KMS-11 (cell line): ENCODE measurements around the gene SGTA.

Experiments used
- H2AFZ ChIP-seq: fragments of 200-600 bp; sonication (generic); 2 replicates; pipeline ENCODE4 v1.6.1; 2016; ENCODE audit warnings: antibody characterized with exemption, mixed run types, low read depth
- H3K27ac ChIP-seq: fragments of 200-600 bp; sonication (generic); 2 replicates; pipeline ENCODE4 v1.6.1; 2016; ENCODE audit warnings: mild to moderate bottlenecking, mixed run types
- H3K27me3 ChIP-seq: fragments of 200-600 bp; sonication (generic); 2 replicates; pipeline ENCODE4 v1.6.1; 2017; ENCODE audit warnings: mild to moderate bottlenecking, low read depth, mixed run types, moderate library complexity; ENCODE audit not compliant: insufficient read depth
- H3K36me3 ChIP-seq: fragments of 200-600 bp; sonication (generic); 2 replicates; pipeline ENCODE4 v1.6.1; 2017; ENCODE audit warnings: mild to moderate bottlenecking, mixed run types; ENCODE audit not compliant: insufficient read depth
- H3K4me1 ChIP-seq: fragments of 200-600 bp; sonication (generic); 2 replicates; pipeline ENCODE4 v1.6.1; 2016; ENCODE audit warnings: mild to moderate bottlenecking, low read depth, mixed run types; ENCODE audit not compliant: poor library complexity, severe bottlenecking
- H3K4me2 ChIP-seq: fragments of 200-600 bp; sonication (generic); 2 replicates; pipeline ENCODE4 v1.7.0; 2016; ENCODE audit warnings: mild to moderate bottlenecking, mixed run types
- H3K4me3 ChIP-seq: fragments of 200-600 bp; sonication (generic); IDR thresholded peaks from 2 replicates; pipeline ENCODE4 v1.6.1; 2017; ENCODE audit warnings: low read depth, low read length, mixed read lengths; ENCODE audit not compliant: insufficient read depth
- H3K79me2 ChIP-seq: fragments of 200-600 bp; sonication (generic); 2 replicates; pipeline ENCODE4 v1.6.1; 2016; ENCODE audit warnings: low read depth, mixed run types; ENCODE audit not compliant: insufficient read depth
- H3K9ac ChIP-seq: fragments of 200-600 bp; sonication (generic); 2 replicates; pipeline ENCODE4 v1.6.1; 2016; ENCODE audit warnings: mild to moderate bottlenecking, mixed run types
- H4K20me1 ChIP-seq: fragments of 200-600 bp; sonication (generic); 2 replicates; pipeline ENCODE4 v1.6.1; 2016; ENCODE audit warnings: mild to moderate bottlenecking, mixed run types; ENCODE audit not compliant: insufficient read depth
- CTCF ChIP-seq: fragments of 200-600 bp; sonication (generic); conservative IDR thresholded peaks from 2 replicates; pipeline ENCODE4 v1.6.1; 2017; ENCODE audit warnings: low read depth, mild to moderate bottlenecking, antibody characterized with exemption, low read length, moderate library complexity, mixed read lengths

SGTA gene

GRCh38 chr19:2813235-2814160, 30.4 kb upstream of the SGTA start:
- no peak overlapping the region for H2AFZ ChIP-seq
- H3K9ac ChIP-seq: no peak overlapping the region
- no peaks in the 10 kb centered on the region for H4K20me1 ChIP-seq
- no peaks in the 10 kb centered on the region for H3K4me1 ChIP-seq
- H3K27ac ChIP-seq: no peak overlapping the region
- H3K27me3 ChIP-seq: no peaks in the 10 kb centered on the region
- H3K4me3 ChIP-seq: no peak overlapping the region
- no peaks in the 10 kb centered on the region; the same call in 1 of the 2 replicates for H3K36me3 ChIP-seq
- no peak for TF ChIP-seq CTCF
- no peaks in the 10 kb centered on the region for H3K79me2 ChIP-seq
- H3K4me2 ChIP-seq: no peak overlapping the region

GRCh38 chr19:2812414-2813234, 29.6 kb upstream of the SGTA start:
- H4K20me1 ChIP-seq: no peaks in the 10 kb centered on the region
- no peaks in the 10 kb centered on the region for H3K79me2 ChIP-seq
- H3K36me3 ChIP-seq: no peaks in the 10 kb centered on the region; the same call in 1 of the 2 replicates
- H3K27ac ChIP-seq: no peak overlapping the region
- H3K9ac ChIP-seq: no peak overlapping the region
- H3K27me3 ChIP-seq: no peaks in the 10 kb centered on the region
- H3K4me3 ChIP-seq: no peak overlapping the region
- no peak overlapping the region for H2AFZ ChIP-seq
- H3K4me2 ChIP-seq: no peak overlapping the region
- no peak for TF ChIP-seq CTCF
- no peaks in the 10 kb centered on the region for H3K4me1 ChIP-seq

GRCh38 chr19:2811735-2812413, 28.8 kb upstream of the SGTA start:
- TF ChIP-seq CTCF: no peak
- Histone ChIP-seq H4K20me1 (no peaks in the 10 kb centered on the region), H3K79me2 (no peaks in the 10 kb centered on the region), H3K27ac (no peak overlapping the region), H3K36me3 (no peaks in the 10 kb centered on the region; the same call in 1 of the 2 replicates), H3K27me3 (no peaks in the 10 kb centered on the region), H3K4me3 (no peak overlapping the region), H2AFZ (no peak overlapping the region), H3K9ac (no peak overlapping the region), H3K4me2 (no peak overlapping the region), H3K4me1 (no peaks in the 10 kb centered on the region)

- no peaks in the 10 kb centered on the region for H3K79me2 ChIP-seq
- H3K9ac ChIP-seq: no peak overlapping the region
- H2AFZ ChIP-seq: no peak overlapping the region
- H3K4me2 ChIP-seq: no peak overlapping the region
- no peaks in the 10 kb centered on the region for H4K20me1 ChIP-seq
- no peaks in the 10 kb centered on the region for H3K27me3 ChIP-seq
- H3K4me1 ChIP-seq: no peaks in the 10 kb centered on the region
- H3K4me3 ChIP-seq: no peak overlapping the region
- TF ChIP-seq CTCF: no peak
- no peak overlapping the region for H3K27ac ChIP-seq
- H3K36me3 ChIP-seq: no peaks in the 10 kb centered on the region; the same call in 1 of the 2 replicates
Measured at GRCh38 chr19:2811221-2811722, 28.2 kb upstream of the SGTA start.
